ENCODE measurements around the gene SUZ12. TPM values are rescaled to one million over a fixed set of nuclear protein-coding genes. Genes with fewer than 3 reads are reported as not detected.
A peak's percentile ranks its signal among the peaks of the same experiment; 100 is the strongest.
"Not testable (repeated sequence)": the region's sequence is repeated elsewhere in the genome, so short reads cannot be mapped to it uniquely, and the experiment has no call there.

The SUZ12 gene
- polyA plus RNA-seq (2013) = 51.0 and 52.4 TPM in 2 replicates

- not testable (repeated sequence) for H3K9me3 ChIP-seq (ENCODE audit: insufficient read depth, low read depth, low read length); H3K36me3 ChIP-seq (ENCODE audit: control insufficient read depth in 1 of 2, insufficient read depth in 2 of 2, low read length in 2 of 2); H3K27me3 ChIP-seq (ENCODE audit: insufficient read depth, low read length); H3K79me2 ChIP-seq (ENCODE audit: control insufficient read depth, insufficient read depth, low read length, poor library complexity); H3K23ac ChIP-seq (ENCODE audit: low read length); H3K79me1 ChIP-seq (ENCODE audit: low read length); H3K4me1 ChIP-seq (ENCODE audit: control insufficient read depth in 1 of 2, insufficient read depth in 2 of 2, low read length in 2 of 2); H2BK12ac ChIP-seq (ENCODE audit: low read length); H2AK5ac ChIP-seq (ENCODE audit: low read length)
- DNase-seq = peak; percentile 75 to 76
- peak within 1 kb of the TSS; percentile 22 for H4K12ac ChIP-seq (ENCODE audit: low read depth, low read length)
- no CpG with 5 or more reads among the region's 93 CpGs for WGBS (ENCODE audit: extremely low coverage, insufficient coverage, insufficient read length)
- H3K18ac ChIP-seq (ENCODE audit: low read length) = peak within 1 kb of the TSS; percentile 80
- peak within 1 kb of the TSS; percentile 36 for H4K91ac ChIP-seq (ENCODE audit: low read depth, low read length)
- peak within 1 kb of the TSS; percentile 91 for H3K27ac ChIP-seq (ENCODE audit: low read depth, low read length)
- peak within 1 kb of the TSS; percentile 60 for H3K4me2 ChIP-seq (ENCODE audit: low read length)
- H3K9ac ChIP-seq (ENCODE audit: low read length) = peak within 1 kb of the TSS; percentile 88
- H4K8ac ChIP-seq (ENCODE audit: low read depth, low read length) = peak within 1 kb of the TSS; percentile 72
- H2BK120ac ChIP-seq (ENCODE audit: insufficient read depth, low read length, poor library complexity) = peak within 1 kb of the TSS; percentile 30
- peak within 1 kb of the TSS; percentile 97 for H3K4me3 ChIP-seq (ENCODE audit: low read depth, low read length)
- H3K14ac ChIP-seq (ENCODE audit: low read length) = peak within 1 kb of the TSS; percentile 89
- H3K4ac ChIP-seq (ENCODE audit: low read depth, low read length) = peak within 1 kb of the TSS; percentile 68
- H2AFZ ChIP-seq (ENCODE audit: insufficient read depth, low read length, poor library complexity) = peak within 1 kb of the TSS; percentile 10
- H2BK5ac ChIP-seq (ENCODE audit: low read depth, low read length, poor library complexity) = peak within 1 kb of the TSS; percentile 49
These were observed at the start of gene SUZ12 for GRCh38 chr17:31936615-31937609. Gene SUZ12, plus strand, starts transcription at chr17:31937007. Its CDS starts 240 bp downstream, at chr17:31937247.

- no peak overlapping the region for H4K8ac ChIP-seq (ENCODE audit: low read depth, low read length)
- no peak overlapping the region for H2BK5ac ChIP-seq (ENCODE audit: low read depth, low read length, poor library complexity)
- no peak overlapping the region for H2BK120ac ChIP-seq (ENCODE audit: insufficient read depth, low read length, poor library complexity)
- H4K91ac ChIP-seq (ENCODE audit: low read depth, low read length) = no peak overlapping the region
- no peak overlapping the region for H2AFZ ChIP-seq (ENCODE audit: insufficient read depth, low read length, poor library complexity)
- H3K4me3 ChIP-seq (ENCODE audit: low read depth, low read length) = no peak overlapping the region
- H3K18ac ChIP-seq (ENCODE audit: low read length) = no peak overlapping the region
- no peak overlapping the region for H4K12ac ChIP-seq (ENCODE audit: low read depth, low read length)
- no peaks in the 10 kb centered on the region for H3K79me1 ChIP-seq (ENCODE audit: low read length)
- no peak overlapping the region for H2AK5ac ChIP-seq (ENCODE audit: low read length)
- no peak overlapping the region for H3K14ac ChIP-seq (ENCODE audit: low read length)
- no peaks in the 10 kb centered on the region for H3K79me2 ChIP-seq (ENCODE audit: control insufficient read depth, insufficient read depth, low read length, poor library complexity)
- WGBS (ENCODE audit: extremely low coverage, insufficient coverage, insufficient read length) = no CpG with 5 or more reads among the region's 4 CpGs
- H3K23ac ChIP-seq (ENCODE audit: low read length) = no peak overlapping the region
- no peak overlapping the region for H3K4me2 ChIP-seq (ENCODE audit: low read length)
- DNase-seq = no peak
- H3K36me3 ChIP-seq (ENCODE audit: control insufficient read depth in 1 of 2, insufficient read depth in 2 of 2, low read length in 2 of 2) = peaks cover 41 to 59% of the 10 kb centered on the region in 2 experiments
- H3K4me1 ChIP-seq (ENCODE audit: control insufficient read depth in 1 of 2, insufficient read depth in 2 of 2, low read length in 2 of 2) = no peaks in the 10 kb centered on the region
- H3K9me3 ChIP-seq (ENCODE audit: insufficient read depth, low read depth, low read length) = no peaks in the 10 kb centered on the region
- H2BK12ac ChIP-seq (ENCODE audit: low read length) = no peak overlapping the region
- no peaks in the 10 kb centered on the region for H3K27me3 ChIP-seq (ENCODE audit: insufficient read depth, low read length)
- H3K27ac ChIP-seq (ENCODE audit: low read depth, low read length) = no peak overlapping the region
- no peak overlapping the region for H3K9ac ChIP-seq (ENCODE audit: low read length)
- H3K4ac ChIP-seq (ENCODE audit: low read depth, low read length) = no peak overlapping the region
These were observed 48.7 kb upstream of the SUZ12 start for GRCh38 chr17:31888124-31888523.

- Histone ChIP-seq H3K27me3 (ENCODE audit: insufficient read depth, low read length) (no peaks in the 10 kb centered on the region), H2BK5ac (ENCODE audit: low read depth, low read length, poor library complexity) (no peak overlapping the region), H4K91ac (ENCODE audit: low read depth, low read length) (no peak overlapping the region), H3K14ac (ENCODE audit: low read length) (peak overlapping the region; percentile 5), H3K36me3 (ENCODE audit: control insufficient read depth in 1 of 2, insufficient read depth in 2 of 2, low read length in 2 of 2) (peaks cover 21 to 22% of the 10 kb centered on the region in 2 experiments), H3K9me3 (ENCODE audit: insufficient read depth, low read depth, low read length) (no peaks in the 10 kb centered on the region), H2AK5ac (ENCODE audit: low read length) (no peak overlapping the region), H2BK12ac (ENCODE audit: low read length) (no peak overlapping the region), H3K4ac (ENCODE audit: low read depth, low read length) (peak overlapping the region; percentile 56), H3K4me1 (ENCODE audit: control insufficient read depth in 1 of 2, insufficient read depth in 2 of 2, low read length in 2 of 2) (no peaks in the 10 kb centered on the region), H2AFZ (ENCODE audit: insufficient read depth, low read length, poor library complexity) (peak overlapping the region; percentile 32), H3K23ac (ENCODE audit: low read length) (no peak overlapping the region), H2BK120ac (ENCODE audit: insufficient read depth, low read length, poor library complexity) (no peak overlapping the region), H3K4me2 (ENCODE audit: low read length) (peak overlapping the region; percentile 62), H3K18ac (ENCODE audit: low read length) (no peak overlapping the region), H3K27ac (ENCODE audit: low read depth, low read length) (no peak overlapping the region), H3K4me3 (ENCODE audit: low read depth, low read length) (peak overlapping the region; percentile 89), H4K8ac (ENCODE audit: low read depth, low read length) (peak overlapping the region; percentile 52), H3K9ac (ENCODE audit: low read length) (peak overlapping the region; percentile 83), H3K79me2 (ENCODE audit: control insufficient read depth, insufficient read depth, low read length, poor library complexity) (peaks cover 4% of the 10 kb centered on the region), H3K79me1 (ENCODE audit: low read length) (no peaks in the 10 kb centered on the region), H4K12ac (ENCODE audit: low read depth, low read length) (no peak overlapping the region)
- no CpG with 5 or more reads among the region's 5 CpGs for WGBS (ENCODE audit: extremely low coverage, insufficient coverage, insufficient read length)
- DNase-seq = peak in 1 of 2 donors; percentile 46
These were observed 35.9 kb upstream of the SUZ12 start for GRCh38 chr17:31900877-31901276.

- Histone ChIP-seq H2AK5ac (ENCODE audit: low read length) (no peak overlapping the region), H2AFZ (ENCODE audit: insufficient read depth, low read length, poor library complexity) (no peak overlapping the region), H3K36me3 (ENCODE audit: control insufficient read depth in 1 of 2, insufficient read depth in 2 of 2, low read length in 2 of 2) (peaks cover 13% of the 10 kb centered on the region in 2 experiments), H3K4me3 (ENCODE audit: low read depth, low read length) (no peak overlapping the region), H3K79me1 (ENCODE audit: low read length) (no peaks in the 10 kb centered on the region), H3K18ac (ENCODE audit: low read length) (no peak overlapping the region), H4K12ac (ENCODE audit: low read depth, low read length) (no peak overlapping the region), H3K4me1 (ENCODE audit: control insufficient read depth in 1 of 2, insufficient read depth in 2 of 2, low read length in 2 of 2) (no peaks in the 10 kb centered on the region), H3K27me3 (ENCODE audit: insufficient read depth, low read length) (no peaks in the 10 kb centered on the region), H3K9me3 (ENCODE audit: insufficient read depth, low read depth, low read length) (no peaks in the 10 kb centered on the region), H3K23ac (ENCODE audit: low read length) (no peak overlapping the region), H3K14ac (ENCODE audit: low read length) (no peak overlapping the region), H4K91ac (ENCODE audit: low read depth, low read length) (no peak overlapping the region), H4K8ac (ENCODE audit: low read depth, low read length) (no peak overlapping the region), H2BK12ac (ENCODE audit: low read length) (no peak overlapping the region), H3K79me2 (ENCODE audit: control insufficient read depth, insufficient read depth, low read length, poor library complexity) (peaks cover 4% of the 10 kb centered on the region), H2BK5ac (ENCODE audit: low read depth, low read length, poor library complexity) (no peak overlapping the region), H2BK120ac (ENCODE audit: insufficient read depth, low read length, poor library complexity) (no peak overlapping the region), H3K9ac (ENCODE audit: low read length) (no peak overlapping the region), H3K4me2 (ENCODE audit: low read length) (no peak overlapping the region), H3K27ac (ENCODE audit: low read depth, low read length) (no peak overlapping the region), H3K4ac (ENCODE audit: low read depth, low read length) (no peak overlapping the region)
- DNase-seq = no peak
- WGBS (ENCODE audit: extremely low coverage, insufficient coverage, insufficient read length) = no CpG with 5 or more reads among the region's 2 CpGs
These were observed 34.1 kb upstream of the SUZ12 start for GRCh38 chr17:31902693-31903092.
